PC-9 (cell line): ENCODE measurements around the gene NSG2.

ENCODE experiments used
- CTCF ChIP-seq: fragments of 200-600 bp; sonication (generic); conservative IDR thresholded peaks from 2 replicates; pipeline ENCODE4 v1.6.1; 2017; ENCODE audit warnings: mixed run types, antibody characterized with exemption, mild to moderate bottlenecking, moderate library complexity
- EZH2 ChIP-seq: fragments of 200-600 bp; sonication (generic); IDR thresholded peaks from 2 replicates; pipeline ENCODE4 v1.8.0; 2017; ENCODE audit warnings: antibody characterized with exemption, low read depth

GRCh38 chr5:174118823-174119467 lies 73.4 kb downstream of the NSG2 start:
- TF ChIP-seq EZH2 (no peak), CTCF (no peak)
